Inferior parietal cortex (tissue), 1 donor: Measurements from ENCODE around the gene AFAP1.
"Not testable (repeated sequence)": the region's sequence is repeated elsewhere in the genome, so short reads cannot be mapped to it uniquely, and the experiment has no call there.

Experiments
- DNase-seq: peaks from one replicate; pipeline ENCODE4 v3.0.0-alpha.2; 2016; ENCODE audit errors: extremely low spot score

Gene AFAP1

DNA sequence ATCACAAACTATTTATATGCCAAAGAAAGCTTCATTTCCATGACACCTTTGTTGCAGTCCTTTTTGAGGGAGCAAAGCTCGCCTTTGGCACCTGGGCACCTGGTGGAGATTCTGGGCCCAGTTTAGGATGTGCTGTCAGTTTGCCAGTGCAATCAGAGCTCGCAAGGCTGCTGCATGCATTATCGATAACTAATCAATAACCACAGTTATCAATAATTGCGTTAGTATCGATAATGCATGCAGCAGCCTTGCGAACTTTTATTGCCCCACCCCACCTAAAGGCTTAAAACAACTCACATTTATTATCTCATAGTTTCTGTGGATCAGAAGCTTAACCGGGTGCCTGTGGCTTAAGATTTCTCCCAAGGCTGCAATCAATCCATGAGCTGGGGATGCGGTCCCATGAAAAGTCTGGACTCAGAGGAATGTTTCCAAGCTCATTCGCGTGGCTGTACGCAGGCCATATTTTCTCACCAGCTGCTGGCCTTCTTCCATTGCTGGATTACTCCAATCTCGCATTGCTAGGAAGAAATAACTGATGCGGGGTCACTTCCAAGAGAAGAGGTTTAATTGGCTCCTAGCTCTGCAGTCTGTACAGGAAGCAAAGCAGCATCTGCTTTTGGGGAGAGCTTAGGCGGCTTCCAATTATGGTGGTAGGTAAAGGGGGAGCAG is 6.2 kb upstream of the AFAP1 start:
- DNase-seq: no peak

DNA sequence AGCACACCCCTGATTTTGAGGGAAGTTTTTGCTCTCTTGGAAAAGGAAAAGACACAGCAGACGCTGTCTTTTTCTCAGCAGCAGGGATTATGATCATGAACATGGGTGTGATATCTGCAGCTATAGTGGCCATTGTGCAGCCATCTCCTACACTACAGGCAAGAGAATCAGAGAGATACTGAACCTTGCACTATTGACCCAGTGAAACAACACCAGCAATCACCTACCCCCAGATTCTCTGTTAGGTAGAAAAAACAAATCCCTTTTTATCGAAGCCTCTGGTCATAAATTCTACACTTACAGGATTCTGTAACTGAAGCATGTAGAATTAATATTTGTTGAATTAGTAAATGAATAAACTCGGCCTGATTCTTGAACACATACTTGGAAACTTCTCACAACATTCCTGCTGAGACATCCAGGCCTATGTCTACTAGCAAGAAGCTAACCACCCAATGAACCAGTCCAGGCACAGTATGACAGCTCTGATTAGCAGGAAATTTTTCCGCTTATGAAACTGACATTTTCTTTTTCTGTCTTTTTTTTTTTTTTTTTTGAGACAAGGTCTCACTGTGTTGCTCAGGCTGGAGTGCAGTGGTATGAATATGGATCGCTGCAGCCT is 5.0 kb upstream of the AFAP1 start:
- no peak for DNase-seq

DNA sequence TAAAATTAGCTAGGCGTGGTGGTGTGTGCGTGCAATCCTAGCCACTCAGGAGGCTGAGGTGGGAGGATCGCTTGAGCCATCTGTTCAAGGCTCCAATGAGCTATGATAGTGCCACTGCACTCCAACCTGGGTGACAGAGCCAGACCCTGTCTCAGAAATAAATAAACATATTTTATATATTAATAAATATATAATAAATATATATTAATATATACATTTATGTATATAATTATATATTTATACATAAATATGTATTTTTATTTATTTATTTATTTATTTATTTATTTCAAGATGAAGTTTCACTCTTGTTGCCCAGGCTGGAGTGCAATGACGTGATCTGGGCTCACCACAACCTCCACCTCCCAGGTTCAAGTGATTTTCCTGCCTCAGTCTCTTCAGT is 4.0 kb upstream of the AFAP1 start:
- DNase-seq: not testable (repeated sequence)

DNA sequence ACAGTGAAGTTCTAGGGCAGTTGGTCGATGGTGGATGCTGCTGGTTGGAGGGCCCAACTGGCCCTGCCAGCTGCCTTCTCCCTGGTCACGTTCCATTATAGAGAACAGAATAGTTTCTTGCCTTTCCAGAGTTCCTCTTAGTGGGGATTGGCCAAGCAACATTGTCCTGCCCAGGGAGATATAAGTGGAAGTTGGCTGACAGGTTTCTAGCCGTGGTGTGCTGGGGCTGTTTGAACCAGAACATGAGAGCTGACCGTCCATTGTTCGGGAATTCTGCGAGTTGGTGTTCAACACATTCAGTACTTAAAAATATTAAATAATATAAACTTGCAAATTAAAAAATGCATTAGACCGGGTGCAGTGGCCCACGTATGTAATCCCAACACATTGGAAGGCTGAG is 3.5 kb upstream of the AFAP1 start:
- no peak for DNase-seq

DNA sequence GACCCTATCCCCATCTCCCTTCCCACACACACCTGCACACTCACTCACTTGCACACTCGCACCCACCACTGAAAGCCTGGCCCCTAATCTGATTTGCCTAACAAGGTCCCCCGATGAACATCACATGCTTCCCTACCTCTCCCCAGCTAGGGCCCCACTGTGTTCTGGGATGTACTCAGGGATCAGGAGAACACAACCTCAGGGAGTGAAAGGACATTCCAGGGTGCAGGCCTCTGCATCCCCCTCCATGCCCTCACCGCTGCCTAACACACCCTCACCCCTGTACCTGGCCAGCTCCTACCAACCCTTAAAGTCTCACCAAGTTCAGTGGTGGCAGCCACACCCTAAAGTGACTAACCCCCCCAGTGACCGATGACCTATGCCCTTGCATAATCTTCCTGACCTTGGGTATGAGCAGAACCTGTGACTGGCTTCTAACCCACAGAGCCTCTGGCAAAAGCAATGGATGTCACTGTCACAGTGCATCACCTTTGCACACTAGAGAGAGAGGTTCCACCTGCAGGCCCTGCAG is 2.4 kb upstream of the AFAP1 start:
- no peak for DNase-seq

DNA sequence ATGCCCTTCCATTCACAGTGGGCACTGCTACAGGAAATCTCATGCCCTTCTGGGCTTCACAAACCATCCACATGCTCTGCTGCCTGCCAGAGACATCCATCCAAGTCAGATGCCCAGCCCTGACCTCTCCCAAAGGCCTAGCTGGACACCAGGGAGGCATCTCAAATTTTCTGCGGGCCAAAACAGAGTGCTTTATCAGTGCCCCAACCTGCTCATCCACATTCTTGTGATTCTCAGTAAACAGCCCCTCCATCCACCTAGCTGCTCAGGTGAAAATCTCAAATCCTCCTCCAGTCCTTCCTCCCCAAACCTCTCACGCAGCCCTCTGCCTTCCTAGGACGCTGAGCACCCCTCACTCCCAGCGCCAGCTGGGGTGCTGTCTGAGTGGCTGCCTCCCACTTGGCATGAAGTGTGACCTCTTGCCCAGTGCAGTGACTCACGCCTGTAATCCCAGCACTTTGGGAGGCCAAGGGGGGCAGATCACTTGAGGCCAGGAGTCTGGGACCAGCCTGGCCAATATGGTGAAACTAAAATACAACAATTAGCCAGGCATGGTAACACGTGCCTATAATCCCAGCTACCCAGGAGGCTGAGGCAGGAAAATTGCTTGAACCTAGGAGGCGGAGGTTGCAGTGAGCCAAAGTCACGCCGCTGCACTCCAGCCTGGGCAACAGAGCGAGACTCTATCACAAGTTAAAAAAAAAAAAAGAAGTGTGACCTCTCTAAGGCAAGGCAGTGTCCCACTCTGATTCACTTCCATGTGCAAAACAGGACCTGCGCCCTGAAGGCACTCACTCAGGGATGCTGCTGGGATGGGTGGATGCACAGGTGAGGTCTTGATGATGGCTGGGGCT is 1.7 kb upstream of the AFAP1 start:
- no peak for DNase-seq

- no peak for DNase-seq
Measured at GRCh38 chr4:7938609-7939376, 868 bp downstream of the AFAP1 start.

- DNase-seq: no peak
Measured at GRCh38 chr4:7938266-7938608, 1.4 kb downstream of the AFAP1 start.

DNA sequence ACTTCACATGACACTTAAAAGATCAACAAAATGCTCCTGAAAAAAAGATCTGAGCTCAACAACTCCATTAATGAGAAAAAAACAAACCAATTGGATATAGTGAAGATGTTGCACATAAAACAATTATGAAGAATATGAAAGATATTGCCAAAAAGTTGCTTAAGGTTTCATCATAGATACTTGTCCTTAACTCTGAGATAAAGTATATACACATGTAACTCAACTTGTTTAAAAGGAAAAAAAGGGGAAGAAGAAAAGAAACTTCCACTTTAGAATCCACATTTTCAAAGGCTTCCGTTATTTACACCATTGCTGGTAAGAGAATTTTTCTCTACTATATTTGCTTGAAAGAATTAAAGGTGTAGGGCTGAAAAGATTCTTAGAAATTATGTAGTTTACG is 2.7 kb downstream of the AFAP1 start:
- DNase-seq: no peak

GRCh38 chr4:7933651-7934510 is 5.8 kb downstream of the AFAP1 start:
- DNase-seq: no peak

GRCh38 chr4:7932287-7932686 is 7.4 kb downstream of the AFAP1 start:
- DNase-seq: no peak

- no peak for DNase-seq
Measured at GRCh38 chr4:7929118-7929951, 10.3 kb downstream of the AFAP1 start.

GRCh38 chr4:7928711-7929110 is 10.9 kb downstream of the AFAP1 start:
- DNase-seq: no peak

DNA sequence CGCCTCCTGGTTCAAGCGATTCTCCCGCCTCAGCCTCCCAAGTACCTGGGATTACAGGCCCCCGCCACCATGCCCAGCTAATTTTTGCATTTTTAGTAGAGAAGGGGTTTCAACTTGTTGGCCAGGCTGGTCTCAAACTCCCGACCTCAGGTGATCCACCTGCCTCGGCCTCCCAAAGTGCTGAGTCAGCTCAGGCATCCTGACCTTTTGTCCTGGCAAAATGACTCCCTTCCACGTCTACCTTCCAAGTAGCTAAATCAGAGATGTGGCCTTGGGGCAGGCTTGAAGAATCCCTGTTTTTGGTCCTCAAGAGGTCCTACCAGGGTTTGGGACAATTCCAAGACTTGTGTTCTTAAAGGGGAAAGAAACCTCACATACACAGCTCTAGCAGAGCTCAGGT is 12.8 kb downstream of the AFAP1 start:
- no peak for DNase-seq

GRCh38 chr4:7924570-7924969 is 15.1 kb downstream of the AFAP1 start:
- no peak for DNase-seq

- DNase-seq: no peak
Measured at GRCh38 chr4:7924163-7924562, 15.5 kb downstream of the AFAP1 start.

DNA sequence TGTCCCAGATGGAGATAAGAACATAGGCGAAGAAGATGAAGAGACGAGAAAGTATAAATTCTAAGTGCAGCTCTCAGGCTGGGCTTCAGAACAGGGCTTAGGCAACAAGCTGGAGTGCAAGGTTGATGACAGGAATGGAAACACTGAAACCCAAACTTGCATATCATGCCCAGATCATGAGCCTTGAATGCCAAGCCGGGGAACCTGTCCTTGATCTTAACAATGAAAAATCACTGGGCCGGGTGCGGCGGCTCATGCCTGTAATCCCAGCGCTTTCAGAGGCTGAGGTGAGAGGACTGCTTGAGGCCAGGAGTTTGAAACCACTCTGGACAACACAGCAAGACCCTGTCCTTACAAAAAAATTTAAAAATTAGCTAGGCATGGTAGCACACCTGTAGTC is 17.2 kb downstream of the AFAP1 start:
- DNase-seq: no peak

DNA sequence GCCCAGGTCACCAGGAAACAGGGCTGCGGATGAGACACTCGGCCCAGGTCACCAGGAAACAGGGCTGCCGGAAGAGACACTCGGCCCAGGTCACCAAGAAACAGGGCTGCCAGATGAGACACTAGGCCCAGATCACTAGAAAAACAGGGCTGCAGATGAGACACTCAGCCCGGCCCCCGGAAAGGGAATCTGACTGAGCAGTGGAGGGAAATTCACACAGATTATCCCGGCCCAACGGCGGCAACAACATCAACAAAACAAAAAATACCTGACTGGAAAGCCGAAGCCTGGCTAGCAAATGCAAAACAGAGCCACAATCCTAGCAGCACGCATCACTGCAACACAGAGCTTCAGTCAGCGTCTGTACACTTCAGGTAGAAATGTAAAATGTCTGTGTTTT is 20.7 kb downstream of the AFAP1 start:
- DNase-seq: no peak

DNA sequence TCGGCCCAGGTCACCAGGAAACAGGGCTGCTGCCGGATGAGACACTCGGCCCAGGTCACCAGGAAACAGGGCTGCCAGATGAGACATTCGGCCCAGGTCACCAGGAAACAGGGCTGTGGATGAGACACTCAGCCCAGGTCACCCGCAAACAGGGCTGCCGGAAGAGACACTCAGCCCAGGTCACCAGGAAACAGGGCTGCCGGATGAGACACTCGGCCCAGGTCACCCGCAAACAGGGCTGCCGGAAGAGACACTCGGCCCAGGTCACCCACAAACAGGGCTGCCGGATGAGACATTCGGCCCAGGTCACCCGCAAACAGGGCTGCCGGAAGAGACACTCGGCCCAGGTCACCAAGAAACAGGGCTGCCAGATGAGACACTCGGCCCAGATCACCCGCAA is 21.5 kb downstream of the AFAP1 start:
- DNase-seq: not testable (repeated sequence)

GRCh38 chr4:7917669-7918068 is 22.0 kb downstream of the AFAP1 start:
- no peak for DNase-seq
